ENCODE data around the gene OPA3. TPM values are rescaled to one million over a fixed set of nuclear protein-coding genes. Genes with fewer than 3 reads are reported as not detected.

Gene OPA3
- total RNA-seq, 3 donors from 2014 or later, result 6.6 to 11.4 (median 7.2) TPM

DNA sequence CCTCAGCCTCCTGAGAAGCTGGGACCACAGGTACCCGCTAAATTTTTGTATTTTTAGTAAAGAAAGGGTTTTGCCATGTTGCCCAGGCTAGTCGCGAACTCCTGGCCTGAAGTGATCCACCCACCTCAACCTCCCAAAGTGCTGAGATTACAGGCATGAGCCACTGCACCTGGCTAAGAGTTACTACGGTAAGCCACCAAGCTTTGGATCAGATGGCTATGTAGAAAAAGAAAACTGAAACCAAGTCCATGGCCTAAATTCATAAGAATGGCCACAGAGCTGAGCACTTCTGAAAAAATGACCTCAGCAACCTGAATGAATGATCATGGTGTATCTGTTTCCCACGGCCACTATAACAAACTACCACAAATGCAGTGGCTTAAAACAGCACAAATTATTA is 9.4 kb downstream of the OPA3 start:
- H3K36me3 ChIP-seq, result no peaks in the 10 kb centered on the region
- intact Hi-C loops (cut with DNase I; ENCODE audit: low total_unique reads), result no loop called here
- H3K9me3 ChIP-seq, result no peaks in the 10 kb centered on the region
- H3K27me3 ChIP-seq, result no peaks in the 10 kb centered on the region
- no peak overlapping the region for H3K27ac ChIP-seq
- H3K4me3 ChIP-seq, result no peak overlapping the region
- H3K4me1 ChIP-seq, result peaks cover 0 to 9% of the 10 kb centered on the region in 2 donors
- no peak for DNase-seq (ENCODE audit: low spot score in 2 of 2)
- TF ChIP-seq CTCF (IDR thresholded peaks at IDR 0.05), result no peak
- no peak for TF ChIP-seq POLR2A (IDR thresholded peaks at IDR 0.05)
- TF ChIP-seq POLR2AphosphoS5 (IDR thresholded peaks at IDR 0.05), result no peak

DNA sequence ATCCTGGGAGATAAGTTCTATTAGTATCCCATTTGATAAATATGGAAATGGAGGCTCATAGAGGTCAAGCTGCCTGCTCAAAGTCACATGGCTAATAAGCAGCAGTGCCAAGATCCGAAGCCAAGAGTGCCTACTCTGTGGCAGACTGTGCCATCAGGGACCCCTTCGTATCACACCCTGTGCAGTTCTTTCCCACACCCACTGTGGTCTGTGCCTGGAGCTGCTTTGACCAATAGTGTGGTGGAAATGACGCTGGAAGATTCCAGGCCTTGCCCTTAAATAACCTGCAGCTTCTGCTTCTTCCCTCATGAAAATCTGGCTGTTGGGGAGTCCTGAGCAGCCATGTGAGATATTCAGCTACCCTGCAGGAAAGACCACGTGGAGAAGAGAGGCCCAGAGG is 10.1 kb downstream of the OPA3 start:
- intact Hi-C loops (cut with DNase I; ENCODE audit: low total_unique reads), result no loop called here
- TF ChIP-seq POLR2A (IDR thresholded peaks at IDR 0.05) (no peak), POLR2AphosphoS5 (IDR thresholded peaks at IDR 0.05) (no peak), CTCF (IDR thresholded peaks at IDR 0.05) (no peak)
- DNase-seq (ENCODE audit: low spot score in 2 of 2), result no peak

DNA sequence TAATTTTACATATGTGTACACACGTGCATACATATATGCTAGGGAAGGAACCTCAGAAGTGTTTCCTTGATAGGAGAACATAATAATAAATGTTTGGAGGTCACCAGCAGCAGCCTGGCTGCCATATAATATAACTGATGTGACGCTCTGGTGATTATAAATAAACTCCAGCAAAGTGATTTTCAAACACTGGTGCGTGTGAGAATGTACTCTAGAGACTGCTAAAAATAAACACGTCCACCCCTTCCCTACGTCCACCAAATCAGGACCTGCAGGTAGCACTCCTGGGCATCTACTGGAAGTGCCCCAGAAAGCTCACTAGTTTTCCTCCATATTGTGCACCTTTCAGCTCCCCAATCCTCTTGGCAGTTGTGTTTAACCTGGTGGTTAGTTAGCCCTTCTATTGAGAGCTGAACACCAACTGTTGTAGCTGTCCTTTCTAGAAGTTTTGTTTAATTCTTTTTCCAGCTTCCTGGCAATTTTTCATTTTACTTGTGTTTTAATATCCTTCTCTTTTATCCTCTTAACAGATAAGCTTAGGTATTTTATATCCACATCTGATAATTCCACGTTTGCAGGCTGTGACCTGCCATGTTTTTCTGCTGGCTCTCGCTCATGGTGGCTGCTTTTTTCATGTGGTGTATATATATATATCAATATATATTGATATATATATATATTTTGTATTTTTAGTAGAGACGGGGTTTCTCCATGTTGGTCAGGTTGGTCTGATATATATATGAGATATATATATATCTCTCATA is 13.0 kb downstream of the OPA3 start:
- H3K4me3 ChIP-seq, result no peak overlapping the region
- no peak for TF ChIP-seq CTCF (IDR thresholded peaks at IDR 0.05)
- no peaks in the 10 kb centered on the region for H3K9me3 ChIP-seq
- DNase-seq (ENCODE audit: low spot score in 2 of 2), result no peak
- intact Hi-C loops (cut with DNase I; ENCODE audit: low total_unique reads), result no loop called here
- no peaks in the 10 kb centered on the region for H3K4me1 ChIP-seq
- no peak overlapping the region for H3K27ac ChIP-seq
- no peaks in the 10 kb centered on the region for H3K36me3 ChIP-seq
- no peaks in the 10 kb centered on the region for H3K27me3 ChIP-seq

More for the DNA sequence above, 10.1 kb downstream of the OPA3 start:
- Histone ChIP-seq H3K4me3 (no peak overlapping the region), H3K9me3 (no peaks in the 10 kb centered on the region), H3K4me1 (peaks cover 0 to 9% of the 10 kb centered on the region in 2 donors), H3K27ac (no peak overlapping the region), H3K27me3 (no peaks in the 10 kb centered on the region), H3K36me3 (no peaks in the 10 kb centered on the region)

DNA sequence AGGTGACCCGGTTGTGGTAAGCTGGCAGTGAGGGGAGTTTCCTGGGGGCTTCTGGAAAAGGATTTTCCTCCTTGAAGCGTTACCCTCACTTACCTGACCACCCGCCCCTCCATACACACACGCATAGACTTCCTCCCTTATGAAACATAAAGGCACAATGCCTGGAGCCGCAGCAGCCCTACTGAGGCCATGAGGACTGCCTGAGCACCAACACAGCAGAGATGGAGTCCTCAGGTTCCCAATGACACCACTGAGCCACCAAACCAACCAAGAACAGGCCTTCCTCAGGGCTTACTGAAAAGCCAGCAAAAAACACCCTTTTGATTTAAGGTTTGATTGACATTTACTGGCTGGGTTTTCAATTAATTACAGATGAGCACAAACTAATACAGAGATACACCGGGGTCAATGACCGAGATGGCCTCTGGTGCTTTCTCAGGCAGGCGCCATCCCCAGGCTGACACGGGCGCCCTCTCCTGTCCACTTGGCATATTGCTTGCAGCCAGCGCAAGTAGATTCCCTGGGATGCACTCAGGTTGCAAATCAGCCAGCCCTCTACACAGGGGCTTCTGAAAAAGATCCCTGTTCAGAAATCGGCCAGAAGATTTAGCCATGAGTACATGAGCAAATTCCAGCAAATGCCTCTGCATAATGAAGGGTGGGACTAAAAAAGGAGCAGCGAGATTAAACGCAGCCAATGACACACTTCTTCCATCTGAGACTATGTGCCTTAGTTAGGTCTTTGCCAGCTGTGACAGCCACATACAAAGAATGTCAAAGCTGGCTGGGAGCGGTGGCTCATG is 14.8 kb downstream of the OPA3 start:
- Histone ChIP-seq H3K4me1 (no peaks in the 10 kb centered on the region), H3K9me3 (no peaks in the 10 kb centered on the region), H3K36me3 (no peaks in the 10 kb centered on the region), H3K4me3 (no peak overlapping the region), H3K27me3 (no peaks in the 10 kb centered on the region), H3K27ac (no peak overlapping the region)
- DNase-seq (ENCODE audit: low spot score in 2 of 2), result no peak
- intact Hi-C loops (cut with DNase I; ENCODE audit: low total_unique reads), result no loop called here
- peak in 2 of 3 donors; percentile 40 to 58 for TF ChIP-seq CTCF (IDR thresholded peaks at IDR 0.05)
- TF ChIP-seq POLR2A (IDR thresholded peaks at IDR 0.05), result no peak

DNA sequence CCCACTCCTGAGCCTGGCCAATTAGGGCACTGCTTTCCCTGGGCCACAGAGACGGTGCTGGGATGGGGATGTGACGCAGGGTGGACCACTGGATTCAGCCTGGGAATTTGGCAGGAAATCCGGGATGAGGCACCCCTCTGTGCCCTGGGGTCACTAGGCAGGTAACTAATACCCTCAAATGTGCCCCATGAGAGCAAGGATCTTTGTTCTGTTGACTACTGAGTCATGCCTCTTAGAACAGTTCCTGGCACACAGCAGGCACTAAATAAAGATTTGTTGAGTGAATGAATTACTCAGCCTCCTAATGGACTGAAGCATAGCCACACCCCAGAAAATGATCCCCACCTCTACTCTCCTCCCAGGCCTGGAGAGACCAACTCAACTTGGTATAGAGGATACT is 15.9 kb downstream of the OPA3 start:
- DNase-seq (ENCODE audit: low spot score in 2 of 2), result no peak
- Histone ChIP-seq H3K9me3 (no peaks in the 10 kb centered on the region), H3K27ac (peak overlapping the region in 1 of 2 donors; percentile 25), H3K4me3 (no peak overlapping the region), H3K27me3 (no peaks in the 10 kb centered on the region), H3K36me3 (no peaks in the 10 kb centered on the region), H3K4me1 (no peaks in the 10 kb centered on the region)
- intact Hi-C loops (cut with DNase I; ENCODE audit: low total_unique reads), result no loop called here
- TF ChIP-seq POLR2A (IDR thresholded peaks at IDR 0.05) (no peak), CTCF (IDR thresholded peaks at IDR 0.05) (no peak), POLR2AphosphoS5 (IDR thresholded peaks at IDR 0.05) (no peak)
